K562 (cell line): ENCODE data around the gene TTC23L. TPM values are rescaled to one million over a fixed set of nuclear protein-coding genes. Genes with fewer than 3 reads are reported as not detected.

ENCODE experiments used
- KAT2B ChIP-seq: IDR thresholded peaks from one replicate; pipeline ENCODE4 v1.6.1; 2012; ENCODE audit warnings: low read depth, mild to moderate bottlenecking, control low read depth, inconsistent platforms, low read length, moderate library complexity
- MXI1 ChIP-seq: IDR thresholded peaks from 2 replicates; pipeline ENCODE4 v1.6.1; 2011; ENCODE audit warnings: low read depth, mild to moderate bottlenecking, improper control_type of control experiment, low read length
- NFATC3 ChIP-seq: fragments of 450-650 bp; IDR thresholded peaks from 2 replicates; pipeline ENCODE4 v1.6.1; 2017; ENCODE audit warnings: mild to moderate bottlenecking
- RAD21 ChIP-seq, 2 experiments: fragments of 250-450 bp in 1 of 2; fragments of 450-650 bp in 1 of 2; sonication (Bioruptor Pico) in 1 of 2; formaldehyde crosslinking in 1 of 2; IDR thresholded peaks in 1 of 2; conservative IDR thresholded peaks in 1 of 2; 2 replicates each; pipeline versions ENCODE4 v1.4.0 to v1.8.0; 2020 to 2022; ENCODE audit warnings: mild to moderate bottlenecking in 2 of 2, moderate library complexity in 1 of 2
- SMARCE1 ChIP-seq: fragments of 450-650 bp; IDR thresholded peaks from 2 replicates; pipeline ENCODE4 v1.7.1; 2016; ENCODE audit warnings: mild to moderate bottlenecking
- SMC3 ChIP-seq: conservative IDR thresholded peaks from 2 replicates; pipeline ENCODE4 v1.6.1; 2011; ENCODE audit warnings: low read depth, low read length, improper control_type of control experiment; ENCODE audit not compliant: insufficient read depth
- THAP12 ChIP-seq: fragments of 250-450 bp; sonication (Bioruptor Pico); IDR thresholded peaks from 2 replicates; pipeline ENCODE4 v1.9.0; 2021; ENCODE audit warnings: mild to moderate bottlenecking, inconsistent platforms
- USF1 ChIP-seq: sonication (generic); formaldehyde crosslinking; IDR thresholded peaks from 2 replicates; pipeline ENCODE4 v1.9.0; 2022; ENCODE audit warnings: mild to moderate bottlenecking, missing genetic modification reagents
- ZBTB17 ChIP-seq: fragments of 450-650 bp; formaldehyde crosslinking; IDR thresholded peaks from 2 replicates; pipeline ENCODE4 v1.4.0; 2020; ENCODE audit warnings: mild to moderate bottlenecking
- polyA plus RNA-seq, 8 experiments: library from polyadenylated mRNA; depleted of rRNA in 4 of 8; stranded (reverse) in 5 of 8; unstranded in 3 of 8; fragments of >200 nt; fragmentation: Nextera tagmentation in 2 of 8; fragmentation: Illumina TruSeq in 1 of 8; extraction: Ambion mirVana in 2 of 8; extraction: Trizol in 1 of 8; gene quantifications; 2 replicates each; pipeline versions ENCODE4 v1.2.1 to v1.2.3, GENCODE V29; 2011 to 2014; ENCODE audit warnings: inconsistent platforms in 1 of 8, missing spikeins in 1 of 8
- total RNA-seq, 7 experiments: library from RNA; depleted of rRNA in 6 of 7; stranded (reverse); fragments of >200 nt in 6 of 7; fragmentation: Illumina TruSeq in 2 of 7; extraction: Trizol in 2 of 7; gene quantifications; 2 replicates each; pipeline versions ENCODE4 v1.2.1 to v1.2.3, GENCODE V29; 2011 to 2021; ENCODE audit warnings: low replicate concordance in 1 of 7
- TF ChIP-seq, protein P1 (sequence below): fragments of 450-650 bp; IDR thresholded peaks from 2 replicates; pipeline ENCODE4 v1.7.1; 2018; ENCODE audit warnings: mild to moderate bottlenecking, low read depth; ENCODE audit not compliant: partially characterized antibody
- TF ChIP-seq, protein P2 (sequence below): fragments of 200-400 bp; formaldehyde crosslinking; IDR thresholded peaks from 2 replicates; pipeline ENCODE4 v1.6.1; 2017; ENCODE audit warnings: mild to moderate bottlenecking, low read depth, low read length, moderate library complexity
- TF ChIP-seq, protein P3 (sequence below), 2 experiments: IDR thresholded peaks in 1 of 2; conservative IDR thresholded peaks in 1 of 2; 2 replicates each; pipeline ENCODE4 v1.6.1; 2016; ENCODE audit warnings: low read depth in 2 of 2, mild to moderate bottlenecking in 1 of 2, missing compliant biosample characterization in 1 of 2, missing genetic modification characterization in 1 of 2, moderate library complexity in 1 of 2
- TF ChIP-seq, protein P4 (sequence below): sonication (generic); formaldehyde crosslinking; IDR thresholded peaks from 2 replicates; pipeline ENCODE4 v1.8.0; 2023; ENCODE audit warnings: mild to moderate bottlenecking, missing genetic modification reagents

TTC23L gene
- total and polyA plus RNA-seq, 9 of the 15 experiments (the other 6 are each of a cell fraction or from before 2014, with no cell fraction given): 0.03 to 0.32 (median 0.14) TPM; not detected in 2

DNA sequence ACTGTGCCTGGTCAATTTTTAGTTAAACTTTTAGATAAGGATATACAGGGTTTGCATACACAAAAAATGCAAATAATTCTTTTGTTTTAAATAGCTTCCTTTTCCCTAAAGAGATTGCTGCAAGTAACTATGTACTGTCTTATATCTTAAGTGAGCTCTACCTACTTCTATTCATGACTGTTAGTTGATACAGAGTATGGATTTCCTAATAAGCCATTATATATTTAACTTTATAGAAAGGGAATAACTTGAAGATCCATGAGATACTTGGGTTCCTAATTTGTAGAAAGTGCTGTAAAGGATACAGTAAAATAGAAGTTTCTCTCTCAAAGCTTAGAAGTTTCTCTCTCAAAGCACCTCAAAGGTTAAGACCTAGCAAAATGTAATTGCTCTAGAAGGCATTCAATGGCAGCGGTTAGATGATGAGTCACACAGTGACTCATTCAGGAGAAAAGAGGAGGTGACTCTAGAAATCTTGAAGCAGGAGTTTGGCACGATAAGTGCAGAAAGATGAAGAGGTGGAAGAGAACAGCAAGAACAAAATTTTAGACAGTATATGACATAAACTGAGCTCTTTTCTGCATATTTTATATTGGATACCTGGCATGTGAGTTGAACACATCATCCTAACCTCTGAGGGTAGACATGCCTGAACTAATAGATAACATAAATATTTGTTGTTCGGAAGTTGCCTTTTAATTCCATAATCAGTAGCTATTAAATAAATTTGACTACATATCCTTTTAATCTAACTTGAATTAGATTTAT lies 84.9 kb downstream of the TTC23L start (continued):
- TF ChIP-seq, protein P1, sequence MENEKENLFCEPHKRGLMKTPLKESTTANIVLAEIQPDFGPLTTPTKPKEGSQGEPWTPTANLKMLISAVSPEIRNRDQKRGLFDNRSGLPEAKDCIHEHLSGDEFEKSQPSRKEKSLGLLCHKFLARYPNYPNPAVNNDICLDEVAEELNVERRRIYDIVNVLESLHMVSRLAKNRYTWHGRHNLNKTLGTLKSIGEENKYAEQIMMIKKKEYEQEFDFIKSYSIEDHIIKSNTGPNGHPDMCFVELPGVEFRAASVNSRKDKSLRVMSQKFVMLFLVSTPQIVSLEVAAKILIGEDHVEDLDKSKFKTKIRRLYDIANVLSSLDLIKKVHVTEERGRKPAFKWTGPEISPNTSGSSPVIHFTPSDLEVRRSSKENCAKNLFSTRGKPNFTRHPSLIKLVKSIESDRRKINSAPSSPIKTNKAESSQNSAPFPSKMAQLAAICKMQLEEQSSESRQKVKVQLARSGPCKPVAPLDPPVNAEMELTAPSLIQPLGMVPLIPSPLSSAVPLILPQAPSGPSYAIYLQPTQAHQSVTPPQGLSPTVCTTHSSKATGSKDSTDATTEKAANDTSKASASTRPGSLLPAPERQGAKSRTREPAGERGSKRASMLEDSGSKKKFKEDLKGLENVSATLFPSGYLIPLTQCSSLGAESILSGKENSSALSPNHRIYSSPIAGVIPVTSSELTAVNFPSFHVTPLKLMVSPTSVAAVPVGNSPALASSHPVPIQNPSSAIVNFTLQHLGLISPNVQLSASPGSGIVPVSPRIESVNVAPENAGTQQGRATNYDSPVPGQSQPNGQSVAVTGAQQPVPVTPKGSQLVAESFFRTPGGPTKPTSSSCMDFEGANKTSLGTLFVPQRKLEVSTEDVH: peak; percentile 21
- TF ChIP-seq, protein P2, sequence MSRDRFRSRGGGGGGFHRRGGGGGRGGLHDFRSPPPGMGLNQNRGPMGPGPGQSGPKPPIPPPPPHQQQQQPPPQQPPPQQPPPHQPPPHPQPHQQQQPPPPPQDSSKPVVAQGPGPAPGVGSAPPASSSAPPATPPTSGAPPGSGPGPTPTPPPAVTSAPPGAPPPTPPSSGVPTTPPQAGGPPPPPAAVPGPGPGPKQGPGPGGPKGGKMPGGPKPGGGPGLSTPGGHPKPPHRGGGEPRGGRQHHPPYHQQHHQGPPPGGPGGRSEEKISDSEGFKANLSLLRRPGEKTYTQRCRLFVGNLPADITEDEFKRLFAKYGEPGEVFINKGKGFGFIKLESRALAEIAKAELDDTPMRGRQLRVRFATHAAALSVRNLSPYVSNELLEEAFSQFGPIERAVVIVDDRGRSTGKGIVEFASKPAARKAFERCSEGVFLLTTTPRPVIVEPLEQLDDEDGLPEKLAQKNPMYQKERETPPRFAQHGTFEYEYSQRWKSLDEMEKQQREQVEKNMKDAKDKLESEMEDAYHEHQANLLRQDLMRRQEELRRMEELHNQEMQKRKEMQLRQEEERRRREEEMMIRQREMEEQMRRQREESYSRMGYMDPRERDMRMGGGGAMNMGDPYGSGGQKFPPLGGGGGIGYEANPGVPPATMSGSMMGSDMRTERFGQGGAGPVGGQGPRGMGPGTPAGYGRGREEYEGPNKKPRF: no peak
- TF ChIP-seq RAD21 (CRISPR knock-in tag; conservative IDR thresholded peaks at IDR 0.05 in 1 of 2, IDR thresholded peaks at IDR 0.05 in 1 of 2) (no peak), NFATC3 (0 out of 2 replicates have a peak, but pooled peaks have one; percentile 51), ZBTB17 (CRISPR knock-in tag) (no peak), USF1 (CRISPR knock-in tag) (no peak), SMARCE1 (peak; percentile 100), SMC3 (no peak), THAP12 (CRISPR knock-in tag) (no peak), KAT2B (no peak), MXI1 (no peak)
- TF ChIP-seq, protein P3, sequence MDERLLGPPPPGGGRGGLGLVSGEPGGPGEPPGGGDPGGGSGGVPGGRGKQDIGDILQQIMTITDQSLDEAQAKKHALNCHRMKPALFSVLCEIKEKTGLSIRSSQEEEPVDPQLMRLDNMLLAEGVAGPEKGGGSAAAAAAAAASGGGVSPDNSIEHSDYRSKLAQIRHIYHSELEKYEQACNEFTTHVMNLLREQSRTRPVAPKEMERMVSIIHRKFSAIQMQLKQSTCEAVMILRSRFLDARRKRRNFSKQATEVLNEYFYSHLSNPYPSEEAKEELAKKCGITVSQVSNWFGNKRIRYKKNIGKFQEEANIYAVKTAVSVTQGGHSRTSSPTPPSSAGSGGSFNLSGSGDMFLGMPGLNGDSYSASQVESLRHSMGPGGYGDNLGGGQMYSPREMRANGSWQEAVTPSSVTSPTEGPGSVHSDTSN (CRISPR knock-in tag; IDR thresholded peaks at IDR 0.05; ENCODE audit: low read depth): no peak
- TF ChIP-seq, protein P3 (tag; conservative IDR thresholded peaks at IDR 0.05; ENCODE audit: low read depth): peak; percentile 37; the same call in 1 of the 2 replicates
- TF ChIP-seq, protein P4, sequence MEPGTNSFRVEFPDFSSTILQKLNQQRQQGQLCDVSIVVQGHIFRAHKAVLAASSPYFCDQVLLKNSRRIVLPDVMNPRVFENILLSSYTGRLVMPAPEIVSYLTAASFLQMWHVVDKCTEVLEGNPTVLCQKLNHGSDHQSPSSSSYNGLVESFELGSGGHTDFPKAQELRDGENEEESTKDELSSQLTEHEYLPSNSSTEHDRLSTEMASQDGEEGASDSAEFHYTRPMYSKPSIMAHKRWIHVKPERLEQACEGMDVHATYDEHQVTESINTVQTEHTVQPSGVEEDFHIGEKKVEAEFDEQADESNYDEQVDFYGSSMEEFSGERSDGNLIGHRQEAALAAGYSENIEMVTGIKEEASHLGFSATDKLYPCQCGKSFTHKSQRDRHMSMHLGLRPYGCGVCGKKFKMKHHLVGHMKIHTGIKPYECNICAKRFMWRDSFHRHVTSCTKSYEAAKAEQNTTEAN (CRISPR knock-in tag): no peak
